CD4-positive, alpha-beta T cell treated with Interleukin-6 at 100 ng/mL for 8 hours (primary cell): ENCODE measurements around the gene PAPOLA.
A peak's percentile ranks its signal among the peaks of the same experiment; 100 is the strongest.
"Not testable (repeated sequence)": the region's sequence is repeated elsewhere in the genome, so short reads cannot be mapped to it uniquely, and the experiment has no call there.

Source experiments
- DNase-seq: peaks from one replicate; pipeline ENCODE4 v3.0.0-alpha.2; 2020; ENCODE audit warnings: mixed read lengths, low spot score

PAPOLA gene

DNA sequence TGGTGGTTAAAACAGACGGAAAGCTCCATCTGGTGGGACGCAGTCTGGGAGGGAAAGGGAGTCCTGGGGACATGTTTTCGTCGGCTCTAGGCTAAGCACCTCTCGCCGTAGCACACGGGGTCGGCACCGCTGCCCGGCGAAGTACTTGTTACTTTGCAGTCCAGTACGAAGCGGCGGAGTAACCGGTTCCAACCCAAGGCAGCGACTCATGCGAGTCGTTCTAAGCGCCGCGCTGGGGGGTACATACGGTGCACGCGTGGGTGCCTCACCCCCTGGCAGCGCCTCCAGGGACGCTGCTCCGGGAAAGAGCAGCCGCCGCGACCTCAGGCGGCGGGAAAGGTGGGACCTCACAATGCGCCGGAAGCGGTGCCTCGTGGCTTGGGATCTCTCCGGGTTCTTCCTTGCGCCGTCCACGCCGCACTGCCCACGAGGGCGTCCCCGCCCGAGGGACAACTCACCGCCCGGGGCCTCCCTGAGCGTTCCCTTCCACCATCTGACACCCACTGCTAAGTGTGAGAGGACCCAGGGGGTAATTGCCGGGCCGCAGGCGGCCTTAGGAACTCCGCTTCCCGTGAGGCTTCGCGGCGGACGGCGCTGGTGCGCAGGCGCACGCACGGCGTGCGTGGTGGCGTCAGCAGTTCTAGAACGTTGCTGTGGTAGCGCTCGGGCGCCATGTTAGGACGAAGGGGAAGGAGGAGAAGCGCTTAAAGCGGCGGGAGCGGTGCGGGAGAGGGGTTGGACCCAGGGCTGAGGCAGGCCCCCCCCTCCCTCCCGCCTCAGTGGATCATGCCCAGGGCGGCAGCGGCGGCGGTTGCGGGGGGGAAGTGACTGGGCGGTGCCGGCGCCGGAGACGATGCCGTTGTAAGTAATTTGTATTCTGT, at the start of gene PAPOLA:
PAPOLA (plus strand) TSS at position 643 of the 881 bp plus-strand sequence; CDS start at position 854, 211 bp downstream.
- DNase-seq, result peak; percentile 92

DNA sequence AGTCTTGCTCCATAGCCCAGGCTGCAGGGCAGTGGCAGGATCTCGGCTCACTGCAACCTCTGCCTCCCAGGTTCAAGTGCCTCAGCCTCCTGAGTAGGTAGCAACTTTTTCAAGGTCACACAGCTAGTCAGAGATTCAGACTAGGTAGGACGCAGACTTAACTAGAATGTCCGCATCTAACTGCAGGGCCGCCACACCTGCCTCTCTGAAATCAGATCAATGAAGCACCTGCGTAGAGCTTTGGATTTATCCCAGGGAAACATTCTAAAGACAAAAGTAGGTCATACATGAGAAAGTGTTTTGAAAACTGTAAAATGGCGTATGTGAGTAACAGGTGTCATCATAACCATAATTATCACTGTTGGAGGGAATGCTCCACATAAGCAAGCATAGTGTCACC, 49.5 kb upstream of the PAPOLA start:
- no peak for DNase-seq

GRCh38 chr14:96455588-96455987, 46.6 kb upstream of the PAPOLA start:
- DNase-seq, result no peak

DNA sequence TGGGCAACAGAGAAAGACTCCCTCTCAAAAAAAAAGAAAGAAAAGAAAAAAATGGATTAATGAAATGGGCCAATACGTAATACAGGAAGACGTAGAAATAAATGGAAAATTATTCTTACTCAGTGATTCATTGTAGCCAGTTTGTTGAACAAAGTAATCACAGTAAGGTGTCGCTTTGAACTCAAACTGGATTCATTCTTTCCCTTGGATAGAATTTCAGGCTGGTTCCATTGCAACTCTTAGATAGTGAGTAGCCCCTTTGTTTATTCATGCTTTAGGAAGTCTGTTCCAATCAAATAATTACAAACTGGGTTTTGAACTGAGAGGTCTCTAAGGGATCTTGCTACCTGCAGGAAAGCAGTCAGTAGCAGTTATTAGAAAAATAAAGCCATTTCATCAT, 42.3 kb upstream of the PAPOLA start:
- no peak for DNase-seq

GRCh38 chr14:96461950-96462798, 40.0 kb upstream of the PAPOLA start:
- DNase-seq, result no peak

- no peak for DNase-seq
Measured at GRCh38 chr14:96464136-96464535, 38.0 kb upstream of the PAPOLA start.

DNA sequence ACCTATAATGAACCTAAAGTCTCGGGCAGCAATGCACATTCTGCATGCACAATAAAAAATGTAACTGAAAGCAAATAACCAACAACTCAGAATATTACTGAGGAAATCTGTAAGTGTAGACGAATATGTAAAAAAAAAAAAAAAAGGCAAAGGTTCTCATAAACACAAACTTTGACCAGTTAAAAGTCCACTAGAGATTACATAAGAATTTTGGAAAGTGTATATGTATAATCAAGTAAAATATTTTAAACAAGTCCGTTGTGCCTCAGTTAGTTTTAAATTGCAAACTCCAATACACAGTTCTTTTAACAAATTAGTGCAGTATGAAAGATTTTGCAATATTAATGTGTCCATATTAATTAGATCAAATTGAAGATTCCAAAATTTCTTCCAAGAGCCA, 35.3 kb upstream of the PAPOLA start:
- DNase-seq, result no peak

GRCh38 chr14:96470331-96470730, 31.9 kb upstream of the PAPOLA start:
- DNase-seq, result no peak

DNA sequence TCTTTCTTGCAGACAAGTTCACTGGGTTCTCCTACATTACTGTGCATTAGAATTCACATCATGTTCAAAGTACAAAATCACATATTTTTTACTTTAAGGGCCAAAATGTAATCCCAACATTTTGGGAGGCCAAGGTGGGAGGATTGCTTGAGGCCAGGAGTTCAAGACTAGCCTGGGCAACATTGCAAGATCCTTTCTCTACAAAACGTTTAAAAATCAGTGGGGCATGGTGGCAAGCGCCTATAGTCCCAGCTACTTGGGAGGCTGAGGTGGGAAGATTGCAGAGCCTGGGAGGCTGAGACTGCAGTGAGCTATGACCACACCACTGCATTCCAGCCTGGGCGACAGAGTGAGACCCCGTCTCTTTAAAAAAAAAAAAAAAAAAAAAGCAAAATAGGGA, 31.2 kb upstream of the PAPOLA start:
- DNase-seq, result not testable (repeated sequence)

GRCh38 chr14:96478119-96478518, 24.1 kb upstream of the PAPOLA start:
- DNase-seq, result no peak

DNA sequence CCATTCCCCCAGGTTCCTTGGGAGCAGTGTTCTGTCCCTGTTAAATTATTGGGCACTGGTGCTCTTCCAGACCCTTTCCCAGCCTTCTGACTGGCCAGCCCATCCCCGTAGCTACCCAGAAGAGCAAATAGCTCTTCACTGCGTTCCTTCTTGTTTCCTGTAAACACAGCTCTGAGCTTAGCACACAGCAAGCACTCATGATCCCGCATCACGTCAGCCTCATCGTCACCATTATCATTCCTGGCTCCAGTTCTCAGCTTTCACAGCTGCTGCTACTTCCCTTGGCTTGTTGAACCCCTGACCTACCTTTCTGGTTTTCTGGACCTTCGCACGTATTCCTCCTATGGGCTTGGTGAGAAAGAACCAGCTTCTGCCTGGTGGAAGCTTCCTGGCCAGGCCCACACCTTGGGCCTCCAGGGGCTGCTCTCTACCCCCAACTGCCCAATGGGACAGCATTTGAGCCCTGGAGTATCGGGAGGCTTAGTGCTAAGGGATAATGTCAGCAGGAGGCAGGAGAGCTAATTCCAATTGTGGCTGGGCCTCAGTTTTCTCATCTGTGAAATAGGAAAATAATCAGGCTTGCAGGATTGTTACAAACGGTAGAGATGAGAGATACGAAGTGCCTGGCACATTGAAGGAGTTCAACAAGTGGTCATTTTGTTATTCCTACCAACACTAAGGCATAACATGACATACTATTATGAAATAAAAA, 22.6 kb upstream of the PAPOLA start:
- no peak for DNase-seq

DNA sequence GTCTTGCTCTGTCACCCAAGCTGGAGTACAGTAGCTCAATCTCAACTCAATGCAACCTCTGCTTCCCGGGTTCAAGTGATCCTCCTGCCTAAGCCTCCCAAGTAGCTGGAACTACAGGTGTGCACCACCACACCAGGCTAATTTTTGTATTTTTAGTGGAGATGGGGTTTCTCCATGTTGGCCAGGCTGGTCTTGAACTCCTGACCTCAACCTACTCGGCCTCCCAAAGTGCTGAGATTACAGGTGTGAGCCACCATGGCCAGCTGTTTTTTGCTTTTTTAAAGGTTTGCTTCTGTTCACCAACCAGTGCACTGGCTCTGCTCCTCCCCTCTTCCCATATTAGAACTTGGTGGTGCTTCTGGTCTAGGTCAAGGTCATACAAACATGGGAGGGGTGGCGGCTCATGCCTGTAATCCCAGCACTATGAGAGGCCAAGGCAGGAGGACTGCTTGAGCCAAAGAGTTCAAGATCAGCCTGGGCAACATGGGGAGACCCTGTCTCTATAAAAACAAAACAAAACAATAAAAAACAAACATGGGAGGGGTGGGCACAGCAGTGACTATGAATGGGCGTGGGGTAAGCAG, 20.4 kb upstream of the PAPOLA start:
- DNase-seq, result no peak

- DNase-seq, result no peak
Measured at GRCh38 chr14:96482986-96483385, 19.2 kb upstream of the PAPOLA start.

- no peak for DNase-seq
Measured at GRCh38 chr14:96484399-96484798, 17.8 kb upstream of the PAPOLA start.

DNA sequence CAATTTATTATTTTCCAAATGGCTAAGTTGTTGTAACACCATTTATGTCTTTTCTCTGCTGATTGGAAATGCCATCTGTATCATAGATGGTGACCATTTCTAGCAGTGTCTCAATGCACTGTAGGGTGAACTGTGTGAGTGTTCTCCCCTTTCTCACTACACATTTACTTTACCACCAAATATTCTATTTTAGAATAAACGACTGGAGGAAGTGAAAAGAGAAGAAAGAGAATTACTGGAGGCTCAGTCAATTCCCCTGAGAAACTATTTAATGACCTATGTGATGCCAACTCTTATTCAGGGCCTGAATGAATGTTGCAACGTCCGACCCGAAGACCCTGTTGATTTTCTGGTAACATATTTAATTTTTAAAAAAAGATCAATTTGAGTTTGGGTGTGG, 15.5 kb upstream of the PAPOLA start:
- DNase-seq, result no peak

GRCh38 chr14:96489327-96489726, 12.9 kb upstream of the PAPOLA start:
- no peak for DNase-seq

GRCh38 chr14:96493178-96493577, 9.0 kb upstream of the PAPOLA start:
- no peak for DNase-seq

DNA sequence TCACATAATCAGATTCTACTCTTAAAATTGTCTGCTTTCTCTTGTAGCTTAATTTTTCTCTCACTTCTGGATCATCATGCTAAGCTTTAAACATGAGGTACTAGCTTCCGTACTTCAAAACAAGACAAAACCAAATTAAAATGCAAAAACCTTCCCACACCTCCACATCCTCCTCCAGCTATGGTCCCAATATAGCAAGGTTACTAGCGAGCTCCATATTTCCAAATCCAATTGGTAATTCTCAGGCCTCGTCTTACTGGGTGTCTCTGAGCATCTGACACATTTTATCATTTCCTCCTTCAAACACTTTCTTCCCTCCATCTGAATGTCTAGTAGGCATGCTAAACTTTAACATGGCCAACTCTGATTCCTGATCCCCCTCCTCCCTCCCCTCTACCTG, 7.9 kb upstream of the PAPOLA start:
- no peak for DNase-seq

- DNase-seq, result no peak
Measured at GRCh38 chr14:96497087-96497486, 5.1 kb upstream of the PAPOLA start.

GRCh38 chr14:96497586-96497985, 4.6 kb upstream of the PAPOLA start:
- DNase-seq, result no peak

DNA sequence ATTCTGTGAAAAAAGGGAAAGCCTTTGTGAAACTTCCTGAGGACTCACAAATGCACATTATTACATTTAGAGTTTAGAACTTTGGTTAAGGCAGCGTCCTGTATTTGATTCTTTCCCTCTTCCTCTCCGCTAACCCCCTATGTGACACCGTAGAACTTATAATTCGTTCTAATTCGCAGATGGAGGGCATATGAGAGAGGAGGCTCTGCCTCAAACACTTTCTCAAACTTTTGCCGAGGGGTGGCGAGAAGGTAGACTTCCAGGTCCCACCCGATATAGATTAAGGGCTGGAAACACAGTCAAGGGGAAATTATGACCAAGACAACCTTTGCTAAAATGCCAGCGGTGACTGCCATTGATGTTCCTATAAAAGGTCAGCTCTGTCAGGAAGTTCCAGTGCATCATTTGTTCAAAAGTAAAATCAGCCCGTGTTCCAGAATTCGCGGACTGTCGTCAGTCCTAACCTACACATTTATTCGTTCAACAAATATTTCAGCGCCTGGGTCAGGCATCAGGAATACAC, 904 bp upstream of the PAPOLA start:
- DNase-seq, result no peak
